A204.1 (cell line): Measurements from ENCODE around the gene RPH3AL.
"Not testable (repeated sequence)": the region's sequence is repeated elsewhere in the genome, so short reads cannot be mapped to it uniquely, and the experiment has no call there.

Source experiments
- FAIRE-seq: peaks from 2 replicates; lab custom pipeline; 2012; peaks lifted over from hg19 to GRCh38; lab: Jason Lieb, UNC

RPH3AL gene

DNA sequence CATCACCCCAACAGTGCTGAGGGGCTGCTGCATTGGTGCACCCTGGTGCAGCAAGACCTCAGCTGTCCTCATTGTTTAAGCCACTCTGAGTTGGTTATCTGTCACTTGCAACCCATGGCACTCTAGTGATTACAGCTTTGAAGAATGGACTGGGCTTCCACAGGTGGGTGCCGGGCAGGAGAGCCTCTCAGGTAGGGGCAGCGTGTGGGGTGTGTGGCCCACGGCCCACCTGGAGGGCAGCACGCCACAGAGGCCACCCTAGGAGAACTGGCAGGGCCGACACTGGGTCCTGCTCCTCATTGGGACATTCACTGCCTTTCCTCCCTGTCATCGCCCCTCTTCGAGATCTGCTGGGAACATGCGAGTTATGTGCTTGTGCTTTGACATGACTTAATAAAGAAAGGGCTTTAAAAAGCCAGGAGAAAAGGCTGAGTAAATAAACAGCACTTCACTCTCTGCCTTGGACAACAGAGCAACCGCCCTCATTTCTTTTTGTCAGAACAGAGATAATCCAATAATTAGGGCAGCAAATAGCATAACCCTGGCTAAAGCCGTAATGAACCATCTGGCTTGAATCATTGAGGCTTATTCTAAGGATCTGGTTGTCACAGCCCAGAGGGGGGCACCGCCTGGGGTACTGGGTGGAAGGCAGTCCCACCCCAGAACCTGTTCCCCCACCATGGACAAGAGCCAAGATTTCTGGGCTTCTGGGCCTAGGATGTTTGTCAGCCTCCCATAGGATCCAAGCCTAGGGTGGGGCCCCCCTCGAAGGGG, 174.1 kb downstream of the RPH3AL start:
- FAIRE-seq = no peak

DNA sequence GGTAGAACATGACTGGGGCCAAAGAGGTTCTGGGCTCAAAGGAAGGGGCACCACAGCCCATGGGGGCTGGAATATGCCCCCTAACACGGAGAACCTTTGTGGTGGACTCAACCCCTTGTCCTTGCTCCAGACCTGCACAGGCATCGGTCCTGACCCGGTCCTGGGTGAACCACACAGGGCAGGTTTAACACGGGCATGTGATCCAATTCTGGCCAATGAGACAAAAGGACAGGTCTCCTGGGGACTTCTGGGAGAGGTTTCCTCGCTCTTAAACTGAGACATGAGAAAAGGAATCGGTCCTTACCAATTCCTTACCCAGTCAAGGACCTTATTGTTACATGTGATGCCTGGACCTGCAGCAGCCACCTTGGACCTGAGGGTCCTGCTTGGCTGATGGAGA, 174.8 kb downstream of the RPH3AL start:
- FAIRE-seq = no peak

DNA sequence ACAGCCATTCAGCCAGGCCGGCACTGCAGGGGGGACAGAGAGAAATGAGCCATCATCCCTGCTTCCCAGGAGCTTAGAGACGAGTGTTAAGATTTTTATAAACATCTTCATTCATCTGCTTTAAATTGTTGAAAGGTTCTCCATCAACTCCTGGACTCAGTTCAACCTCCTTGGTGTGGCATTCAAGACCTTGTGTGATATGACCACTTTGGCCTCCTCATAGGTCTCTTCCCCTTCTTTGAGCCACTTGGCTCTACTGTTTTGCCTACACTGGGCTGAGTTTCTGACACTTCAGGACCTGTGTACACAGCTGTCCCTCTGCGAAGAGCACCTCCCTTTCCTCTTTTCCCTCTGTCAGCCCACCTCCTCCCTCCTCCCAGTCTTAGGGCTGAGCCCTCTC, 175.5 kb downstream of the RPH3AL start:
- FAIRE-seq = no peak

DNA sequence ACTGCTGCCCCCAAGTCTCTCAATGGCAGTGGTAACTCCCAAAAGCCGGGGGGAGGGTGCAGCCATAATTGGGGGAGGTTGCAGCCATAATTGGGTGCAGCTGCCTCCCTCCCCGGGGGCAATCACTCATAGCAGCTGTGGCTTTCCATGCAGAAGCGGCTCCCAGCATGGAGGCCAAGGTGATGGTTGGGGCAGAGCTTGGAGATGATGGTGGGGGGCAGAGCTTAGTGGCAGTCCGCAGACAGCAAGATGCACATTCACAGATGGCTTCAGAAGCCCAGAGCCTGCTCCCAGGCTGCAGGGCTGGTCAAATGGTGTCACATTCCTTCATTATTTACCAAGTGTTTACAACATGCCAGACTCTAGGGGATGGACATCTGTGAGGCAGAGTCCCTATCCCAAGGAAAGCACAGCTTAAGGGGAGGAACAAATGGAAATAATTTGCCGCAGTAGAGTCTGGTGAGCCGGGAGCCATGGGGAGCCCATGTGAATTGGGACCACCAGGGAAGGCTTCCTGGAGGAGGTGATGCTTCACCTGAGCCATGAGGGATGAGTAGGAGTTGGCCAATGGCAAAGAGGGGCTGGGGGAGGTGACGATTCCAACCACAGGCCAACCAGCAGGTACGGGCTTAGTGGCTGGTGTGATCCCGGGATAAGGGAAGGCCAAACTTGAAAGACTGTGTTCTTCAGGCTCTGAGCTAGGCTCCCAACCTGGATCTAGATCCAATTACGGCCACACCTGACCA, 179.3 kb downstream of the RPH3AL start:
- no peak for FAIRE-seq

DNA sequence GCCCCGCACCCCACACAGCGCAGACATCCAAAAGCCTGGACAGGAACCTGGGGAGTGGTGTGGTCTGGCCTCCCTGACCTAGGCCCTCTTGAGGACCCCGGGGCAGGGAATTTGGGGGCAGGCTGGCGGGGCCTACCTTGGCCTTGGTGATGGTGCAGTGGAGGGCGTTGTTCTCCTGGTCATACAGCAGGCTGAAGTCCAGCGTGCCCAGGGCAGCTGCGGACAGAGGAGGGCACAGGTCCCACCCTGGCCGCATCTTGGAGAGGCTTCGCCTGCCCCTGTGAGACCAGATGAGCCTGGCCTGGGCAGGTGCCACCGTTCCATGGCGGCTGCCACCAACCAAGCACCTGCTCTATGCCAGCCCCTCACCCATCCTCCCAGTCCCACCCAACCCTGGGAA, 180.2 kb downstream of the RPH3AL start:
- FAIRE-seq = no peak

DNA sequence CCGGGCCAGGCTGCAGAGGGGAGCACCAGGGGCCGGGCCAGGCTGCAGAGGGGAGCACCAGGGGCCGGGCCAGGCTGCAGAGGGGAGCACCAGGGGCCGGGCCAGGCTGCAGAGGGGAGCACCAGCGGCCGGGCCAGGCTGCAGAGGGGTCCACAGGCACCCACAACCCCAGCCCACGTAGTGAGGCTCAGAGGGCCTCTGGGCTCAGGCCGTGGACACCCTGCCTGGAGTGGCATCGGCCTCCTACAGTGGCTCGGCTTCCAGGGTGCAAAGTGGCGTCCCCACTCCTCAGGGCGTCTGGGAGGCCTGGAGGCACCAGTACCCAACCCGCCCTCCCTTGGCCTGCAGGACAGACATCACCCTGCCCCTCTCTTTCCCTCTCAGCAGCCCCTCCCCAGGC, 180.7 kb downstream of the RPH3AL start:
- no peak for FAIRE-seq

DNA sequence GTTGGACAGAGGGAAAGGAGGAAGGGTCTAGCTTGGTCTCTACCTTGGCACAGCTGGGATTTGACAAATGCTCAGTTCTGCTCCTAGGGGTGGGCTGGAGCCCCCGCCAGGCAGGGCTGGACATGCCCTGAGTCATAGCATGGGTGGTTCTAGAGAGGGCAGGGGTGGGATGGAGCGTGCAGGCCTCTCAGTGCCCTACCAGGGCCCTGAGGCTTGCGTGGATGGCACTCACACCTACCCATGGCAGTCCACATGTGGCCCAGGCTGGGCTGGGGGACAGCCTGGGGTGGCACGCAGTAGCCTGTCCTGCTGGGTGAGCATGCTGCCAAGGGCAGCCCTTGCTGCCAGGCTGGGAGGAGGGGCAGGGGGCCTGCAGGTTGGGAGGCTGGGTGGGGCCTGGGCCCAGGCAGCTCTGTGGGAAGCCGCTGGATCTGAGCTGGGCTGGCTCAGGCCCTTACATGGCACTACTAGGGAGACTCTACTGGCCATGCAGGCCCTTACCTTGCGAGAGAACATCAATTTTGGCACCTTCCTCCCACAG, 182.4 kb downstream of the RPH3AL start:
- FAIRE-seq = no peak

DNA sequence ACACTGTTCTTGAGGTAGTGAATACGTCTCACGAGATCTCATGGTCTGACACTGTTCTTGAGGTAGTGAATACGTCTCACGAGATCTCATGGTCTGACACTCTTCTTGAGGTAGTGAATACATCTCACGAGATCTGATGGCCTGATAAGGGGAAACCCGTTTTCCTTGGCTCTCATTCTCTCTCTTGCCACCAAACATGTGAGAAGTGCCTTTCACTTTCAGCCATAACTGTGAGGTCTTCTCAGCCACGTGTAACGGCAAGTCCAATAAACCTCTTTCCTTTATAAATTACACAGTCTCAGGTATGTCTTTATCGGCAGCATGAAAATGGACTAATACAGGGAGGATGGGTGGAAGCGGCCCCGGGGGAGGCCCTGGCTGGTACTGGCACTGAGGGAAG, 184.0 kb downstream of the RPH3AL start:
- not testable (repeated sequence) for FAIRE-seq

DNA sequence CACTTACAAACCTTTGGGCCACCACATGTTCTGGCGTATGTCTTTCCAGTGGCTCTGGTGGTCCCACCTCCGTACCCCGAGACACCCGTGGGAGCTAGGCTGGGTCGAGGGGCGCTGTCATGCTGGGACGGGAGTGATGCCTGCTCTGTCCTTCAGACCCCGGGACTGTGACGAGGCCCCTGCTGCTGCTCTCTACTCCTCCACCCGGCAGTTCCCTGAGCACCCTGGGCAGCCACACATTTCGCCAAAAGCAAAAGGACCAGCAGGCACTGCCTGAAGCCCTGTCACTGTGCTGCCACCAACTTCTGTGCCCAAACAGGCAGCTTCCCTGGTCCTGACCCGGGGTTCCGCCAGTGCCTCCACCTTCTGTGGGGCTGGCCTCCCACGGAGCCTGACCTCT, 186.7 kb downstream of the RPH3AL start:
- no peak for FAIRE-seq

DNA sequence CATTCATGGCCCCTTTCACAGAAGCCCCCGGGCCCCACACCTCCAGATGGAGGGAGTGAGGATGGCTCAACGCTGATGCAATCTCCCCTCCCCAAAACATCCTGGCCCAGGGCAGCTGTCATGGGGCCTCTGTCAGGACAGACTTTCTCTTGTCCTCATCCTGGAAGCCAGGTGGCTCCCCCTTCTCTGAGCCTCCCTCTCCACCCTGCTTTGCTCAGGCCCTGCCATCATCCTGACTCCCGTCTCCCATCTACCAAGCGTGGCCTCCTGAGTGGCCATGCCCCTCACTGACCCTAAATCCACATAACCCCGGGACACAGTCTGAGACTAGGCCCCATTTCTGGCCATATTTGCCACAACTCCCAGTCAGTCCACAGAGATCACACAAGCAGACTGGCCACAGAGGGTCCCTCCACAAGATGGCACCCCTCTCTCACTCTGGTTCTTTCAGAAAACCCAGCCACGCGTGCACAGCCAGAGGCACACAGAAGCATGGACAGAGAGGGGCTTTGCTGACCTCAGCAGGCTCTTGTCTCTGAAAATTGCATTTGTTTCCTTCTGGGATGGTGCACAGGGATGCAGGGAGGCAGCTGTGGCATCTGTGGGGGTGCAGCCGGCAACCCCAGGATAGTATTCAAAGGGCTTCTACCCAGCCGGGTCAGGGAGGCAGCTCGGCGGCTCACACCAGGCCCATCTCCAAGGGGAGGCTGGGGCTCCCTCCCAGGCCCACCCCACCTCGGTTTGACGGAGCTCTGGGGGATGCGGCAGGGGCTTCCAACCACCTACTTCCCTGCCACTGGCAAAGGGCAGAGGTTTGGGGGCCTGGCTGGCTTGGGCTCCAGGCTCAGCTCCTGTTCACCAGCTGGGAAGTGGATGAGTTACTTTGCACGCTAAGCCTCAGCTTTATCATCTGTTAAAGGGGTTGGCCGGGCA, 188.0 kb downstream of the RPH3AL start:
- no peak for FAIRE-seq

DNA sequence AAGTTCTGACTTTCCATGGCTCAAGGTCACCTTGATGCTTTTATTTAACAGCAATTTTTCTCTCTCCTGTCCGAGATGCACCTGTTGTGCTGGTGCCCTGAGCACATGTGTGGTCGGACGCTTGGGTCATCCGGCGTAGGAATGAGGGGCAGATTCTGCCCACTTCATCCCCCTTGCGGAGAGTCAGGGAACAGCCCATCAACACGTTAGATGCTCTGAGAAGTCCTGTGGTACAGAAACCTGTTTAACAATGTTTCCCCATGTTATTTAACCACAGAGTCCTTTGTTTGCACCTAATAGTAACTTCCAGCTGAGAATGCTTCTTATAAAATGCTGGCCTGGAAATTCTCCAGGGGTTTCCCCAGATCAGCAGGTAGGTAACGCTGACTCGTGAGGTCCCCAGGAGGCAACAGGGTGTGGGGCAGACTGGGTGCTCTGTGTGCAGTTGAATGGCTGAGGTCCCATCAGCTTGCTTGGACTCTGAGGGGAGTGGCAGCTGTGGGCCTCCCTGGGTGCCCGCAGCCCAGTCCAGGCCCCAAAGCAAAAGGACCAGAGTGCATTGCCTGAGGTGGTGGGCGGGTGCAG, 189.0 kb downstream of the RPH3AL start:
- FAIRE-seq = no peak

DNA sequence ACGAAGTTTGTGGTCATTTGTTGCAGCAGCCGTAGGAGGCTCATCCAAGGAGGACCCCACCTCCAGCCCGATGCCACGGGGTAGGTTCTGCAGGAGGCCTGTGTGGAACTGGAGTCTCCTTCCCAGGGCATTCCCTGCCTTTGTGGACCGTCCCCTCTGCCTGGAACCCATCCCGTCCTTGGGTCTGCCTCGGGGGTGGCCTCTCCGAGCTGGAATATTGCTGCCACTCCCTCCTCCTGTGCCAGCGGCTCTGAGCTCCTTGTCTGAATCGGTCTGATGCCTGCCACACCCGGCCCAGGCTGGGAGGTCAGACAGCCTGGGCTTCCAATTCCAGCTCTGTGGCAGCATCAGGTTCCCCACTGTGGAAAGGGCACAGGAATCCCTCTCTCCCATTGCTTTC, 189.9 kb downstream of the RPH3AL start:
- FAIRE-seq = no peak
